Measurements from ENCODE around the gene DNAJB4. TPM values are rescaled to one million over a fixed set of nuclear protein-coding genes. Genes with fewer than 3 reads are reported as not detected.

Gene DNAJB4
- total RNA-seq, result 21.2 and 24.2 TPM in 2 replicates

DNA sequence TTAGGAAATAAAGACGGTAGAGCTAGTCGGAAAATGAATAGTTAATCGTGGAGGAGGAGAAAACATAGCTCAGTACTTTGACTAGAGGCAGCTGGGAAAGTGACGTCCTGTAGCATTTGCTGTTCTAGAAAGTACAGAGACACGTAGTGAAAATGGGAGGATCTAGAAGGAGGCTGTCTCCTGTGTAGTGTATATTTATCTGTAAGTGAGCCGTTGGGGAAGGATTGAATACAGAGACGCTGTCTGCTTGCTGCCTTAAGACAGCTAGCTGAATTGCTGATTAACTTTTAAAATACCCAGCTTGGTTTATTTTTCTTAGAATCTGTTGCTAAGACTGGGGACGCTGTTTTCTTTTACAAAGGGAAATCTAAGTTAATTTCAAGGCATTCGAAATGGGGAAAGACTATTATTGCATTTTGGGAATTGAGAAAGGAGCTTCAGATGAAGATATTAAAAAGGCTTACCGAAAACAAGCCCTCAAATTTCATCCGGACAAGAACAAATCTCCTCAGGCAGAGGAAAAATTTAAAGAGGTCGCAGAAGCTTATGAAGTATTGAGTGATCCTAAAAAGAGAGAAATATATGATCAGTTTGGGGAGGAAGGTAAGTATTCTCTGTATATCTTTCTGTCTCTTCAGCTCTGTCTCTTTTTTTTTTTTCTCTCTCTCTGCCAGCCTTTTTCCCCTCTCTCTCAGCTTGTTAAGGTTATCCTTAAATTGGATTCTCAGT, at the start of gene DNAJB4:
Gene DNAJB4, plus strand, starts transcription at position 221 of the 729 bp plus-strand sequence. Its CDS starts 172 bp downstream, at position 393.

DNA sequence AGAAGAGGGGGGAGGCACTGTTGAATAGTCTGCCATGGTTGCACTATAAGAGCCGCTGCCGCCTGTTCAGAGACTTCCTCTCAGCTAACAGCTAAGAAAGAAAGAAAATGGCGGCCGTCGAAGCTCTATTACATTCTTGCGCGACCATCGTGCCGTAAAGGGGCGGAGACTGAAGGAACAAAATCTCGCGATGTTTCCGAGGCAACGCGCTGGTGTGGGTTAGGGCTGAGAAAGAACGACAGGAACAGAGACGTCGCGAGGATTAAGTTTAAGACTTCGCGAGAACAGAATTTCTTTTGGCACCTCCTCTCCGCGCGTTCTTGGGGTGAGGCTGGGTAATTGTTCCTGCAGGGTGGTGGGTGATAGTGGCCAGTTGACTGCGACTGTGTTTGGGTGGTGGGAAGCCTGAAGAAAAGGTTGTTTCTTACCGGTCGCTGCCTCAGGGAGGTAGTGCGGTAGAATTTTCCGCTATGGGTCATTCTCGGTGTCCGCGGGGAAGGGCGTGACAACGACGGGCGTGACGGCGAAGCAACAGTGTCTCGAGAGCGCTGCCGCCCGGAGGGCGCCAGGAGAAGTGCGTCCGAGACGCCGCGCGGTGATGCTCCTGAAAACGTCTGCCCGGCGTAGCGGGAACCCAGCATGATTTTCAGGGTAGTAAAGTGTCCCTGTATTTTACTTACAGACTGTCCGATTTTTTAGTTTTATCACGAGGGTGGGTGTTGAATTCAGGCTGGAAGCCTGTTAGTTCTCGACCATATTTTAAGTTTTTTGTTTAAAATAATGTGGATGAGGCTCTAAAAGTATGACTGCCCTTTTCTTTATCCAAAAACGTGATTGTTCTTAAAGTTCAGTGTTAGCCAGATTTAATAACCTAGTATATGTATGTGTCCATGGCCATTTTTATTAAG, 25.5 kb upstream of the DNAJB4 start, which contains the start of gene FUBP1:
Gene FUBP1, minus strand, starts transcription at position 104 of the 908 bp plus-strand sequence. Its CDS starts 68 bp downstream, at position 36.

DNA sequence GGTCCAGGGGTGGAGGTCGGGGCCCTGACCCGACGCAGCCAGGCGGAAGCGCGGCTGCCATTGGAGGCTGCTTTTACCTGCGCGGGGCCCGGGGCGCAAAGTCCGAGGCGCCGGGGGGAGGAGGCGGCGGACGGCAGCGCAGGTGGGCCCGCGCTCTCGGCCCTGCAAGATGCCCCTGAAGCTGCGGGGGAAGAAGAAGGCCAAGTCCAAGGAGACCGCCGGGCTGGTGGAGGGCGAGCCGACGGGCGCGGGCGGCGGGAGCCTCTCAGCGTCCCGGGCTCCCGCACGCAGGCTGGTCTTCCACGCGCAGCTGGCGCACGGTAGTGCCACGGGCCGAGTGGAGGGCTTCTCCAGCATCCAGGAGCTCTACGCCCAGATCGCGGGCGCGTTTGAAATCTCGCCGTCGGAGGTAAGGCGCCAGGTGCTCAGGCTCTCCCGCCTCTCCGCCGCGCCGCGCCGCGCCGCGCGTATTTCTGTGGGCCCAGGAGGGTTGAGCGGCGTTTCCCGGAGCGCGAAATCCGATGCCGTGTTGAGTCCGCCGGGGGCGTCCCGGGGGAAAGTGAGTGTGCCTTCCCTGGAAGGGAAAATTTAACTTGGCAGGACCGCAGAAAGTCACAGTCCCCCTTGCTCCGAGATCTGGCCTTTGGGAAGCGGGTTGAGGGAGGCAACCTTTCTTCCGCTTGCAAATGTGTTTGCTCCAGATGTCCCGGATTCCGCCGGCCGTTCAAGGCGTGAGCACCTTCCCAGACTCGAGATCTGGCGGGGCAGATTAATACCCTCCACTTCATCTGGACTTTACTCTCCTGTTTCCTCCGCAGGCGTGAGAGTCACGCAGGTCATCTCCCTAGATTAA, 41.4 kb downstream of the DNAJB4 start, which contains the start of gene GIPC2:
Gene GIPC2, plus strand, starts transcription at position 41 of the 853 bp plus-strand sequence. Its CDS starts 129 bp downstream, at position 170.

Other genes with a start within 250 kb of the DNAJB4 start
- gene USP33, start 245.1 kb upstream of the DNAJB4 start, total RNA-seq, result 48.2 and 68.9 TPM in 2 replicates
- gene MIGA1, start 225.3 kb upstream of the DNAJB4 start, total RNA-seq, result 18.1 and 19.3 TPM in 2 replicates
- gene NEXN, start 116.3 kb upstream of the DNAJB4 start, total RNA-seq, result 0.34 and 2.6 TPM in 2 replicates
- 75.2 and 132 TPM in 2 replicates for gene FUBP1, start 25.9 kb upstream of the DNAJB4 start, total RNA-seq
- gene GIPC2, start 41.0 kb downstream of the DNAJB4 start, total RNA-seq, result 0.50 and 0.68 TPM in 2 replicates